Keratinocyte (primary cell): ENCODE measurements around the gene TAC3.

Experiments
- CTCF ChIP-seq, 3 experiments: IDR thresholded peaks in 1 of 3; conservative IDR thresholded peaks in 1 of 3; optimal IDR thresholded peaks in 1 of 3; 2 replicates in 2 of 3; 3 replicates in 1 of 3; pipeline versions ENCODE3 to v1.5.1; 2011; ENCODE audit warnings: low read length in 3 of 3, mild to moderate bottlenecking in 3 of 3, moderate library complexity in 2 of 3, control low read depth in 1 of 3, inconsistent platforms in 1 of 3; ENCODE audit not compliant: insufficient read depth in 2 of 3; ENCODE audit errors: extremely low read depth in 1 of 3
- EZH2 ChIP-seq: IDR thresholded peaks from one replicate; pipeline ENCODE4 v1.6.1; 2012; ENCODE audit warnings: inconsistent platforms, mild to moderate bottlenecking, low read length, moderate library complexity

- no peak for TF ChIP-seq CTCF (optimal IDR thresholded peaks at IDR 0.05 in 1 of 3, IDR thresholded peaks at IDR 0.05 in 1 of 3, conservative IDR thresholded peaks at IDR 0.05 in 1 of 3; ENCODE audit: extremely low read depth in 1 of 3, insufficient read depth in 2 of 3, low read length in 3 of 3)
- no peak for TF ChIP-seq EZH2
These were observed at the start of gene TAC3 for GRCh38 chr12:57016348-57016747.
